ENCODE data around the gene SNAI1. TPM values are rescaled to one million over a fixed set of nuclear protein-coding genes. Genes with fewer than 3 reads are reported as not detected.

SNAI1 gene
- total RNA-seq, 3 donors from 2014 or later (not counting 1 experiment from before 2014, with no cell fraction given), result 1.5 to 2.4 (median 2.1) TPM

- no peak overlapping the region for H3K27ac Mint-ChIP-seq
- WGBS (ENCODE audit: insufficient coverage), result 89% methylated on average over 8 of the region's 8 CpGs
- H3K9me3 ChIP-seq (ENCODE audit: control insufficient read depth, insufficient read depth, low read length), result no peaks in the 10 kb centered on the region
- no peaks in the 10 kb centered on the region for H3K36me3 Mint-ChIP-seq
- no peak overlapping the region for H3K27ac ChIP-seq (ENCODE audit: low read length)
- peaks cover 0 to 7% of the 10 kb centered on the region in 2 donors for H3K27me3 Mint-ChIP-seq (ENCODE audit: low read depth in 2 of 2)
- H3K36me3 ChIP-seq (ENCODE audit: control insufficient read depth, insufficient read depth, low read length), result no peaks in the 10 kb centered on the region
- no peak overlapping the region for H3K4me3 ChIP-seq (ENCODE audit: low read length)
- no peak for DNase-seq
- H3K9me3 Mint-ChIP-seq, result no peaks in the 10 kb centered on the region
- peaks cover 18% of the 10 kb centered on the region for H3K4me1 ChIP-seq (ENCODE audit: control insufficient read depth, insufficient read depth, low read length)
- intact Hi-C loops (cut with micrococcal nuclease), result no loop called here
- no peak overlapping the region for H3K4me3 Mint-ChIP-seq
- no peak for ATAC-seq
- peaks cover 0 to 19% of the 10 kb centered on the region in 2 donors for H3K4me1 Mint-ChIP-seq
- no peaks in the 10 kb centered on the region for H3K27me3 ChIP-seq (ENCODE audit: control insufficient read depth, insufficient read depth, low read length)
- TF ChIP-seq, protein P1, sequence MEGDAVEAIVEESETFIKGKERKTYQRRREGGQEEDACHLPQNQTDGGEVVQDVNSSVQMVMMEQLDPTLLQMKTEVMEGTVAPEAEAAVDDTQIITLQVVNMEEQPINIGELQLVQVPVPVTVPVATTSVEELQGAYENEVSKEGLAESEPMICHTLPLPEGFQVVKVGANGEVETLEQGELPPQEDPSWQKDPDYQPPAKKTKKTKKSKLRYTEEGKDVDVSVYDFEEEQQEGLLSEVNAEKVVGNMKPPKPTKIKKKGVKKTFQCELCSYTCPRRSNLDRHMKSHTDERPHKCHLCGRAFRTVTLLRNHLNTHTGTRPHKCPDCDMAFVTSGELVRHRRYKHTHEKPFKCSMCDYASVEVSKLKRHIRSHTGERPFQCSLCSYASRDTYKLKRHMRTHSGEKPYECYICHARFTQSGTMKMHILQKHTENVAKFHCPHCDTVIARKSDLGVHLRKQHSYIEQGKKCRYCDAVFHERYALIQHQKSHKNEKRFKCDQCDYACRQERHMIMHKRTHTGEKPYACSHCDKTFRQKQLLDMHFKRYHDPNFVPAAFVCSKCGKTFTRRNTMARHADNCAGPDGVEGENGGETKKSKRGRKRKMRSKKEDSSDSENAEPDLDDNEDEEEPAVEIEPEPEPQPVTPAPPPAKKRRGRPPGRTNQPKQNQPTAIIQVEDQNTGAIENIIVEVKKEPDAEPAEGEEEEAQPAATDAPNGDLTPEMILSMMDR (IDR thresholded peaks at IDR 0.05), result no peak
Observed at GRCh38 chr20:50015636-50015992, 32.8 kb downstream of the SNAI1 start.

GRCh38 chr20:50015993-50016770 lies 33.4 kb downstream of the SNAI1 start:
- no peak overlapping the region for H3K27ac Mint-ChIP-seq
- peaks cover 0 to 19% of the 10 kb centered on the region in 2 donors for H3K4me1 Mint-ChIP-seq
- DNase-seq (no peak), ATAC-seq (no peak)
- H3K27ac ChIP-seq (ENCODE audit: low read length), result no peak overlapping the region
- H3K27me3 Mint-ChIP-seq (ENCODE audit: low read depth in 2 of 2), result peaks cover 0 to 7% of the 10 kb centered on the region in 2 donors
- H3K9me3 ChIP-seq (ENCODE audit: control insufficient read depth, insufficient read depth, low read length), result no peaks in the 10 kb centered on the region
- no peaks in the 10 kb centered on the region for H3K36me3 Mint-ChIP-seq
- H3K4me3 Mint-ChIP-seq, result no peak overlapping the region
- no peak overlapping the region for H3K4me3 ChIP-seq (ENCODE audit: low read length)
- intact Hi-C loops (cut with micrococcal nuclease), result no loop called here
- H3K27me3 ChIP-seq (ENCODE audit: control insufficient read depth, insufficient read depth, low read length), result no peaks in the 10 kb centered on the region
- H3K4me1 ChIP-seq (ENCODE audit: control insufficient read depth, insufficient read depth, low read length), result peaks cover 18% of the 10 kb centered on the region
- 90% methylated on average over 18 of the region's 18 CpGs for WGBS (ENCODE audit: insufficient coverage)
- TF ChIP-seq, protein P1 (IDR thresholded peaks at IDR 0.05), result no peak
- H3K9me3 Mint-ChIP-seq, result no peaks in the 10 kb centered on the region
- no peaks in the 10 kb centered on the region for H3K36me3 ChIP-seq (ENCODE audit: control insufficient read depth, insufficient read depth, low read length)

- Histone ChIP-seq H3K4me3 (ENCODE audit: low read length) (no peak overlapping the region), H3K27ac (ENCODE audit: low read length) (no peak overlapping the region), H3K27me3 (ENCODE audit: control insufficient read depth, insufficient read depth, low read length) (no peaks in the 10 kb centered on the region), H3K9me3 (ENCODE audit: control insufficient read depth, insufficient read depth, low read length) (no peaks in the 10 kb centered on the region), H3K36me3 (ENCODE audit: control insufficient read depth, insufficient read depth, low read length) (no peaks in the 10 kb centered on the region), H3K4me1 (ENCODE audit: control insufficient read depth, insufficient read depth, low read length) (peaks cover 16% of the 10 kb centered on the region)
- Mint-ChIP-seq H3K4me3 (no peak overlapping the region), H3K4me1 (peaks cover 0 to 18% of the 10 kb centered on the region in 2 donors), H3K36me3 (no peaks in the 10 kb centered on the region), H3K27ac (no peak overlapping the region), H3K9me3 (no peaks in the 10 kb centered on the region), H3K27me3 (ENCODE audit: low read depth in 2 of 2) (peaks cover 0 to 7% of the 10 kb centered on the region in 2 donors)
- WGBS (ENCODE audit: insufficient coverage), result 90% methylated on average over 5 of the region's 5 CpGs
- no peak for ATAC-seq
- DNase-seq, result no peak
- intact Hi-C loops (cut with micrococcal nuclease), result no loop called here
- TF ChIP-seq, protein P1 (IDR thresholded peaks at IDR 0.05), result no peak
Observed at GRCh38 chr20:50017160-50017559, 34.4 kb downstream of the SNAI1 start.

Measured in natural killer cell (primary cell).